GM23338 (cell line): Measurements from ENCODE around the gene CHST15. TPM values are rescaled to one million over a fixed set of nuclear protein-coding genes. Genes with fewer than 3 reads are reported as not detected.
A peak's percentile ranks its signal among the peaks of the same experiment; 100 is the strongest.

Experiments used
- ATAC-seq: fragments of 200-7000 bp; cut with Tn5 transposase; 3 replicates; pipeline ENCODE4 v1.9.1; 2020
- DNase-seq: peaks from one replicate; pipeline ENCODE4 v3.0.0-alpha.2; 2015; ENCODE audit warnings: low spot score
- H2AFZ ChIP-seq: fragments of 200-600 bp; sonication (generic); 2 replicates; pipeline ENCODE4 v1.8.0; 2016; ENCODE audit warnings: antibody characterized with exemption, mild to moderate bottlenecking, moderate library complexity
- H3F3A ChIP-seq: fragments of 200-600 bp; sonication (generic); replicated peaks from 2 replicates; pipeline ENCODE4 v1.8.0; 2017; ENCODE audit warnings: antibody characterized with exemption, mixed run types, low read depth
- H3K27ac ChIP-seq: fragments of 200-600 bp; sonication (generic); 2 replicates; pipeline ENCODE4 v1.6.1; 2016; ENCODE audit warnings: low read depth
- H3K27me3 ChIP-seq: fragments of 200-600 bp; sonication (generic); 2 replicates; pipeline ENCODE4 v1.8.0; 2016; ENCODE audit warnings: mild to moderate bottlenecking, mixed run types, moderate library complexity; ENCODE audit not compliant: insufficient read depth
- H3K36me3 ChIP-seq: fragments of 200-600 bp; sonication (generic); 2 replicates; pipeline ENCODE4 v1.8.0; 2016; ENCODE audit warnings: mild to moderate bottlenecking; ENCODE audit not compliant: insufficient read depth
- H3K4me1 ChIP-seq: fragments of 200-600 bp; sonication (generic); 2 replicates; pipeline ENCODE4 v1.8.0; 2016; ENCODE audit warnings: mild to moderate bottlenecking, moderate library complexity; ENCODE audit not compliant: insufficient read depth
- H3K4me2 ChIP-seq: fragments of 200-600 bp; sonication (generic); 2 replicates; pipeline ENCODE4 v1.7.1; 2017; ENCODE audit warnings: mixed run types
- H3K4me3 ChIP-seq: fragments of 200-600 bp; sonication (generic); 2 replicates; pipeline ENCODE4 v1.6.1; 2016; ENCODE audit warnings: mixed run types
- H3K79me2 ChIP-seq: fragments of 200-600 bp; sonication (generic); replicated peaks from 2 replicates; pipeline ENCODE4 v1.8.0; 2017; ENCODE audit warnings: mild to moderate bottlenecking; ENCODE audit not compliant: insufficient read depth
- H3K9me2 ChIP-seq: fragments of 200-600 bp; sonication (generic); 2 replicates; pipeline ENCODE4 v1.8.0; 2017; ENCODE audit not compliant: insufficient read depth
- H4K20me1 ChIP-seq: fragments of 200-600 bp; sonication (generic); replicated peaks from 2 replicates; pipeline ENCODE4 v1.8.0; 2017; ENCODE audit warnings: mild to moderate bottlenecking; ENCODE audit not compliant: insufficient read depth
- H3K27ac Mint-ChIP-seq: 2 replicates; pipeline ENCODE4 v1.8.0; 2020; ENCODE audit warnings: inconsistent platforms, mild to moderate bottlenecking, moderate library complexity, mixed read lengths
- H3K27me3 Mint-ChIP-seq: 3 replicates; pipeline ENCODE4 v1.8.0; 2022; ENCODE audit warnings: low read depth, mild to moderate bottlenecking, moderate library complexity, mixed read lengths, inconsistent platforms; ENCODE audit not compliant: insufficient read depth, poor library complexity
- H3K36me3 Mint-ChIP-seq: 3 replicates; pipeline ENCODE4 v1.8.0; 2021; ENCODE audit warnings: low read depth, mild to moderate bottlenecking, inconsistent platforms, moderate library complexity, mixed read lengths
- H3K4me1 Mint-ChIP-seq: 3 replicates; pipeline ENCODE4 v1.8.0; 2020; ENCODE audit warnings: mild to moderate bottlenecking, inconsistent platforms, mixed read lengths
- H3K4me3 Mint-ChIP-seq: 3 replicates; pipeline ENCODE4 v1.8.0; 2021; ENCODE audit warnings: moderate library complexity, mild to moderate bottlenecking, inconsistent platforms, mixed read lengths
- H3K9me3 Mint-ChIP-seq: 3 replicates; pipeline ENCODE4 v1.8.0; 2020; ENCODE audit warnings: moderate library complexity, mild to moderate bottlenecking, inconsistent platforms, mixed read lengths
- CREB1 ChIP-seq: fragments of 250-450 bp; sonication (Bioruptor Pico); IDR thresholded peaks from 2 replicates; pipeline ENCODE4 v1.5.0; 2020; ENCODE audit warnings: low read depth, mild to moderate bottlenecking, moderate library complexity
- CTCF ChIP-seq, 2 experiments: fragments of 200-600 bp in 1 of 2; sonication (generic) in 1 of 2; conservative IDR thresholded peaks; 2 replicates each; pipeline versions ENCODE4 v1.5.1 to v1.6.1; 2016 to 2017; ENCODE audit warnings: antibody characterized with exemption in 2 of 2, low read depth in 2 of 2, mild to moderate bottlenecking in 2 of 2, moderate library complexity in 1 of 2
- EZH2 ChIP-seq: fragments of 200-600 bp; sonication (generic); IDR thresholded peaks from one replicate; pipeline ENCODE4 v1.8.0; 2017; ENCODE audit warnings: antibody characterized with exemption, mild to moderate bottlenecking, low read depth; ENCODE audit not compliant: unreplicated experiment
- EZH2phosphoT487 ChIP-seq: fragments of 200-600 bp; sonication (generic); IDR thresholded peaks from one replicate; pipeline ENCODE4 v1.8.1; 2018; ENCODE audit warnings: antibody characterized with exemption; ENCODE audit not compliant: unreplicated experiment
- JUNB ChIP-seq: IDR thresholded peaks from one replicate; pipeline ENCODE4 v1.6.1; 2016; ENCODE audit warnings: antibody characterized with exemption; ENCODE audit not compliant: unreplicated experiment
- NANOG ChIP-seq: IDR thresholded peaks from 2 replicates; pipeline ENCODE4 v1.6.1; 2016; ENCODE audit warnings: antibody characterized with exemption, borderline replicate concordance
- POLR2AphosphoS5 ChIP-seq: IDR thresholded peaks from 2 replicates; pipeline ENCODE4 v1.6.1; 2016; ENCODE audit warnings: antibody characterized with exemption, low read depth
- STAT1 ChIP-seq: IDR thresholded peaks from one replicate; pipeline ENCODE4 v1.6.1; 2016; ENCODE audit warnings: antibody characterized with exemption; ENCODE audit not compliant: unreplicated experiment
- ZNF114 ChIP-seq: fragments of 250-450 bp; sonication (Bioruptor Pico); IDR thresholded peaks from 2 replicates; pipeline ENCODE4 v1.5.0; 2020; ENCODE audit warnings: mild to moderate bottlenecking, moderate library complexity
- ZNF331 ChIP-seq: fragments of 250-450 bp; sonication (Bioruptor Pico); IDR thresholded peaks from 2 replicates; pipeline ENCODE4 v1.5.0; 2020; ENCODE audit warnings: low read depth, mild to moderate bottlenecking, moderate library complexity
- ZNF462 ChIP-seq: fragments of 250-450 bp; sonication (Bioruptor Pico); IDR thresholded peaks from 2 replicates; pipeline ENCODE4 v1.5.0; 2020; ENCODE audit warnings: mild to moderate bottlenecking, moderate library complexity
- polyA plus RNA-seq: library from polyadenylated mRNA; unstranded; fragments of >200 nt; fragmentation: Nextera tagmentation; extraction: Ambion mirVana; gene quantifications from 2 replicates; pipeline ENCODE4 v1.2.1, GENCODE V29; 2016
- total RNA-seq: library from RNA; depleted of rRNA; stranded (reverse); fragments of >200 nt; shearing (Covaris generic); gene quantifications from 2 replicates; pipeline ENCODE4 v1.2.3, GENCODE V29; 2014
- TF ChIP-seq, protein P1 (sequence below): IDR thresholded peaks from 2 replicates; pipeline ENCODE4 v1.6.1; 2016; ENCODE audit warnings: antibody characterized with exemption
- TF ChIP-seq, protein P2 (sequence below): IDR thresholded peaks from one replicate; pipeline ENCODE4 v1.6.1; 2018; ENCODE audit warnings: antibody characterized with exemption; ENCODE audit not compliant: unreplicated experiment

The CHST15 gene
- total and polyA plus RNA-seq, 2 experiments from 2014 or later = 2.6 to 11.2 TPM

DNA sequence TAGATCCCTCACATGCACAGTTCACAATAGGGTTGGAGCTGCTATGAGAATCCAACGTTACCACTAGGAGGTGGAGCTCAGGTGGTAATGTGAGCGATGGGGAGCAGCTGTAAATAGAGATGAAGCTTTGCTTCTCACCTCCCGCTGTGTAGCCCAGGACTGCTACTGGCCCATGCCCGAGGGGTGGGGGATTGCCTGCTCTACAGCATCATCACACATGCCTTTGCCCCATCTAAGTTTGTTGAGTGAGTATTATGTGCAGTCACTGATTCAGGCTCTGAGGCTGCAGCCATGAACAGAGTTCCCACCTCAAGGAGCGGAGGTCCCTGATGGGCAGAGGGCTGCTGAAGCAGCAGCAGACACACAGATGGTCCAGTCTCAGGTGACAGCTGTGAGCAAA is 94.1 kb downstream of the CHST15 start:
- Mint-ChIP-seq H3K4me1 (peaks cover 17% of the 10 kb centered on the region), H3K27ac (no peak overlapping the region), H3K4me3 (no peak overlapping the region), H3K36me3 (no peaks in the 10 kb centered on the region), H3K27me3 (peaks cover 27% of the 10 kb centered on the region), H3K9me3 (no peaks in the 10 kb centered on the region)
- H3K79me2 ChIP-seq = no peaks in the 10 kb centered on the region
- peaks cover 8% of the 10 kb centered on the region for H3K4me1 ChIP-seq
- ATAC-seq (no peak), DNase-seq (peak; percentile 24)
- no peak overlapping the region for H3K4me2 ChIP-seq
- H3F3A ChIP-seq = no peaks in the 10 kb centered on the region
- no peak overlapping the region for H3K27ac ChIP-seq
- H3K4me3 ChIP-seq = no peak overlapping the region
- H3K27me3 ChIP-seq = peaks cover 2% of the 10 kb centered on the region
- no peaks in the 10 kb centered on the region for H3K9me2 ChIP-seq
- no peak for TF ChIP-seq ZNF331 (CRISPR knock-in tag)
- TF ChIP-seq STAT1 = no peak
- no peak for TF ChIP-seq ZNF462 (CRISPR knock-in tag)
- TF ChIP-seq, protein P1, sequence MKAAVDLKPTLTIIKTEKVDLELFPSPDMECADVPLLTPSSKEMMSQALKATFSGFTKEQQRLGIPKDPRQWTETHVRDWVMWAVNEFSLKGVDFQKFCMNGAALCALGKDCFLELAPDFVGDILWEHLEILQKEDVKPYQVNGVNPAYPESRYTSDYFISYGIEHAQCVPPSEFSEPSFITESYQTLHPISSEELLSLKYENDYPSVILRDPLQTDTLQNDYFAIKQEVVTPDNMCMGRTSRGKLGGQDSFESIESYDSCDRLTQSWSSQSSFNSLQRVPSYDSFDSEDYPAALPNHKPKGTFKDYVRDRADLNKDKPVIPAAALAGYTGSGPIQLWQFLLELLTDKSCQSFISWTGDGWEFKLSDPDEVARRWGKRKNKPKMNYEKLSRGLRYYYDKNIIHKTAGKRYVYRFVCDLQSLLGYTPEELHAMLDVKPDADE = no peak
- TF ChIP-seq CREB1 = no peak
- no peak for TF ChIP-seq ZNF114 (CRISPR knock-in tag)
- TF ChIP-seq NANOG = no peak
- no peak for TF ChIP-seq EZH2
- no peak for TF ChIP-seq POLR2AphosphoS5
- TF ChIP-seq, protein P2, sequence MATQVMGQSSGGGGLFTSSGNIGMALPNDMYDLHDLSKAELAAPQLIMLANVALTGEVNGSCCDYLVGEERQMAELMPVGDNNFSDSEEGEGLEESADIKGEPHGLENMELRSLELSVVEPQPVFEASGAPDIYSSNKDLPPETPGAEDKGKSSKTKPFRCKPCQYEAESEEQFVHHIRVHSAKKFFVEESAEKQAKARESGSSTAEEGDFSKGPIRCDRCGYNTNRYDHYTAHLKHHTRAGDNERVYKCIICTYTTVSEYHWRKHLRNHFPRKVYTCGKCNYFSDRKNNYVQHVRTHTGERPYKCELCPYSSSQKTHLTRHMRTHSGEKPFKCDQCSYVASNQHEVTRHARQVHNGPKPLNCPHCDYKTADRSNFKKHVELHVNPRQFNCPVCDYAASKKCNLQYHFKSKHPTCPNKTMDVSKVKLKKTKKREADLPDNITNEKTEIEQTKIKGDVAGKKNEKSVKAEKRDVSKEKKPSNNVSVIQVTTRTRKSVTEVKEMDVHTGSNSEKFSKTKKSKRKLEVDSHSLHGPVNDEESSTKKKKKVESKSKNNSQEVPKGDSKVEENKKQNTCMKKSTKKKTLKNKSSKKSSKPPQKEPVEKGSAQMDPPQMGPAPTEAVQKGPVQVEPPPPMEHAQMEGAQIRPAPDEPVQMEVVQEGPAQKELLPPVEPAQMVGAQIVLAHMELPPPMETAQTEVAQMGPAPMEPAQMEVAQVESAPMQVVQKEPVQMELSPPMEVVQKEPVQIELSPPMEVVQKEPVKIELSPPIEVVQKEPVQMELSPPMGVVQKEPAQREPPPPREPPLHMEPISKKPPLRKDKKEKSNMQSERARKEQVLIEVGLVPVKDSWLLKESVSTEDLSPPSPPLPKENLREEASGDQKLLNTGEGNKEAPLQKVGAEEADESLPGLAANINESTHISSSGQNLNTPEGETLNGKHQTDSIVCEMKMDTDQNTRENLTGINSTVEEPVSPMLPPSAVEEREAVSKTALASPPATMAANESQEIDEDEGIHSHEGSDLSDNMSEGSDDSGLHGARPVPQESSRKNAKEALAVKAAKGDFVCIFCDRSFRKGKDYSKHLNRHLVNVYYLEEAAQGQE = no peak
- TF ChIP-seq JUNB = no peak
- TF ChIP-seq EZH2phosphoT487 = no peak
- TF ChIP-seq CTCF (conservative IDR thresholded peaks at IDR 0.05; ENCODE audit: low read depth in 2 of 2) = no peak; a peak in 1 of 4 replicates
- no peaks in the 10 kb centered on the region for H4K20me1 ChIP-seq
- no peaks in the 10 kb centered on the region for H3K36me3 ChIP-seq
- H2AFZ ChIP-seq = no peak overlapping the region
